SK-N-SH treated with all-trans-retinoic acid at 6 μM for 48 hours (cell line): Measurements from ENCODE around the gene ALKAL2.

Experiments used
- ATAC-seq: fragments of 200-7000 bp; cut with Tn5 transposase; 3 replicates; pipeline ENCODE4 v1.9.1; 2020; ENCODE audit warnings: mild to moderate bottlenecking, moderate library complexity
- ARNTL ChIP-seq: fragments of 450-650 bp; formaldehyde crosslinking; IDR thresholded peaks from 2 replicates; pipeline ENCODE4 v1.5.0; 2020; ENCODE audit warnings: low read depth, mild to moderate bottlenecking, moderate library complexity, borderline replicate concordance
- BACH2 ChIP-seq: fragments of 250-450 bp; sonication (Bioruptor Pico); IDR thresholded peaks from 2 replicates; pipeline ENCODE4 v1.9.0; 2021; ENCODE audit warnings: mild to moderate bottlenecking, borderline replicate concordance
- CREB5 ChIP-seq: fragments of 250-450 bp; sonication (Bioruptor Pico); IDR thresholded peaks from 2 replicates; pipeline ENCODE4 v1.5.1; 2020; ENCODE audit warnings: low read depth, mild to moderate bottlenecking, moderate library complexity
- CSDC2 ChIP-seq: fragments of 250-450 bp; sonication (Bioruptor Pico); IDR thresholded peaks from 2 replicates; pipeline ENCODE4 v1.5.0; 2020; ENCODE audit warnings: mild to moderate bottlenecking, moderate library complexity
- CSRNP3 ChIP-seq: fragments of 250-450 bp; sonication (Bioruptor Pico); IDR thresholded peaks from 2 replicates; pipeline ENCODE4 v1.5.1; 2021; ENCODE audit warnings: mild to moderate bottlenecking, moderate library complexity
- ESRRG ChIP-seq: fragments of 250-450 bp; sonication (Bioruptor Pico); IDR thresholded peaks from 2 replicates; pipeline ENCODE4 v1.6.1; 2021; ENCODE audit warnings: mild to moderate bottlenecking
- GLIS3 ChIP-seq: fragments of 250-450 bp; sonication (Bioruptor Pico); IDR thresholded peaks from 2 replicates; pipeline ENCODE4 v1.5.0; 2020; ENCODE audit warnings: mild to moderate bottlenecking, moderate library complexity
- ISL1 ChIP-seq: fragments of 250-450 bp; sonication (Bioruptor Pico); IDR thresholded peaks from 2 replicates; pipeline ENCODE4 v2.1.2; 2022; ENCODE audit warnings: mild to moderate bottlenecking, moderate library complexity
- OSR1 ChIP-seq: fragments of 250-450 bp; sonication (Bioruptor Pico); IDR thresholded peaks from 2 replicates; pipeline ENCODE4 v1.8.0; 2022; ENCODE audit warnings: moderate library complexity, mild to moderate bottlenecking, inconsistent platforms
- PATZ1 ChIP-seq: fragments of 250-450 bp; sonication (Bioruptor Pico); IDR thresholded peaks from 2 replicates; pipeline ENCODE4 v1.8.0; 2020; ENCODE audit warnings: mild to moderate bottlenecking, moderate library complexity, borderline replicate concordance
- POU6F1 ChIP-seq: fragments of 250-450 bp; sonication (Bioruptor Pico); IDR thresholded peaks from 2 replicates; pipeline ENCODE4 v1.8.0; 2021; ENCODE audit warnings: low read depth, mild to moderate bottlenecking, moderate library complexity, borderline replicate concordance
- RARB ChIP-seq: fragments of 250-450 bp; sonication (Bioruptor Pico); IDR thresholded peaks from 2 replicates; pipeline ENCODE4 v1.8.0; 2021; ENCODE audit warnings: mild to moderate bottlenecking, moderate library complexity
- SNAI2 ChIP-seq: fragments of 250-450 bp; sonication (Bioruptor Pico); IDR thresholded peaks from 2 replicates; pipeline ENCODE4 v1.5.0; 2020; ENCODE audit warnings: mild to moderate bottlenecking, moderate library complexity
- TCF4 ChIP-seq: fragments of 250-450 bp; sonication (Bioruptor Pico); IDR thresholded peaks from 2 replicates; pipeline ENCODE4 v1.8.0; 2021; ENCODE audit warnings: mild to moderate bottlenecking, moderate library complexity, borderline replicate concordance
- TOX ChIP-seq: fragments of 250-450 bp; sonication (Bioruptor Pico); IDR thresholded peaks from 2 replicates; pipeline ENCODE4 v1.8.0; 2021; ENCODE audit warnings: mild to moderate bottlenecking, moderate library complexity, borderline replicate concordance
- TSHZ2 ChIP-seq: fragments of 250-450 bp; sonication (Bioruptor Pico); IDR thresholded peaks from 2 replicates; pipeline ENCODE4 v1.5.0; 2020; ENCODE audit warnings: mild to moderate bottlenecking, moderate library complexity
- ZC3H10 ChIP-seq: fragments of 250-450 bp; sonication (Bioruptor Pico); IDR thresholded peaks from 2 replicates; pipeline ENCODE4 v1.5.1; 2021; ENCODE audit warnings: mild to moderate bottlenecking, moderate library complexity
- ZFP3 ChIP-seq: fragments of 250-450 bp; sonication (Bioruptor Pico); IDR thresholded peaks from 2 replicates; pipeline ENCODE4 v1.5.0; 2020; ENCODE audit warnings: mild to moderate bottlenecking, moderate library complexity
- ZFP30 ChIP-seq: fragments of 450-650 bp; formaldehyde crosslinking; IDR thresholded peaks from 2 replicates; pipeline ENCODE4 v1.5.0; 2022; ENCODE audit warnings: mild to moderate bottlenecking, moderate library complexity
- ZNF70 ChIP-seq: fragments of 450-650 bp; formaldehyde crosslinking; IDR thresholded peaks from 2 replicates; pipeline ENCODE4 v1.5.0; 2020; ENCODE audit warnings: mild to moderate bottlenecking, moderate library complexity
- ZNF8 ChIP-seq: fragments of 450-650 bp; formaldehyde crosslinking; IDR thresholded peaks from 2 replicates; pipeline ENCODE4 v1.5.0; 2020; ENCODE audit warnings: mild to moderate bottlenecking, moderate library complexity

ALKAL2 gene

GRCh38 chr2:259789-260331, 28.0 kb downstream of the ALKAL2 start:
- TF ChIP-seq ZNF8 (CRISPR knock-in tag): no peak
- TF ChIP-seq ZNF70 (CRISPR knock-in tag): no peak
- TF ChIP-seq ARNTL (CRISPR knock-in tag): no peak
- TF ChIP-seq ESRRG (CRISPR knock-in tag): no peak
- TF ChIP-seq ISL1: no peak
- no peak for TF ChIP-seq POU6F1
- TF ChIP-seq CREB5 (CRISPR knock-in tag): no peak
- no peak for TF ChIP-seq TOX
- TF ChIP-seq CSDC2 (CRISPR knock-in tag): no peak
- no peak for TF ChIP-seq TSHZ2 (CRISPR knock-in tag)
- TF ChIP-seq TCF4 (CRISPR knock-in tag): no peak
- TF ChIP-seq GLIS3 (CRISPR knock-in tag): no peak
- TF ChIP-seq ZFP3 (CRISPR knock-in tag): no peak
- ATAC-seq: no peak

- ATAC-seq: no peak
- TF ChIP-seq RARB (CRISPR knock-in tag) (no peak), POU6F1 (no peak), CSRNP3 (CRISPR knock-in tag) (no peak), CREB5 (CRISPR knock-in tag) (no peak), BACH2 (CRISPR knock-in tag) (no peak), ISL1 (no peak), ZC3H10 (CRISPR knock-in tag) (no peak), CSDC2 (CRISPR knock-in tag) (no peak), GLIS3 (CRISPR knock-in tag) (no peak), TCF4 (CRISPR knock-in tag) (no peak), ARNTL (CRISPR knock-in tag) (no peak), TOX (no peak), ZNF70 (CRISPR knock-in tag) (no peak), TSHZ2 (CRISPR knock-in tag) (no peak), ZNF8 (CRISPR knock-in tag) (no peak), ESRRG (CRISPR knock-in tag) (no peak), PATZ1 (no peak), ZFP30 (no peak), SNAI2 (CRISPR knock-in tag) (no peak), OSR1 (CRISPR knock-in tag) (no peak)
These were observed 29.0 kb downstream of the ALKAL2 start for GRCh38 chr2:258933-259332.
